Measurements from ENCODE around the gene LRRC14B. TPM values are rescaled to one million over a fixed set of nuclear protein-coding genes. Genes with fewer than 3 reads are reported as not detected.

The LRRC14B gene
- total RNA-seq, 3 donors from 2014 or later (not counting 1 experiment from before 2014, with no cell fraction given), result not detected

GRCh38 chr5:203246-203930 is 12.1 kb downstream of the LRRC14B start:
- H3K36me3 Mint-ChIP-seq, result peaks cover 8% of the 10 kb centered on the region
- Histone ChIP-seq H3K9me3 (ENCODE audit: control insufficient read depth, insufficient read depth, low read length) (no peaks in the 10 kb centered on the region), H3K36me3 (ENCODE audit: control insufficient read depth, insufficient read depth, low read length) (peaks cover 30% of the 10 kb centered on the region), H3K27ac (ENCODE audit: low read length) (no peak overlapping the region), H3K4me3 (ENCODE audit: low read length) (no peak overlapping the region), H3K4me1 (ENCODE audit: control insufficient read depth, insufficient read depth, low read length) (no peaks in the 10 kb centered on the region), H3K27me3 (ENCODE audit: control insufficient read depth, insufficient read depth, low read length) (no peaks in the 10 kb centered on the region)
- H3K4me1 Mint-ChIP-seq, result peaks cover 0 to 18% of the 10 kb centered on the region in 2 donors
- no peak overlapping the region for H3K27ac Mint-ChIP-seq
- ATAC-seq (no peak), DNase-seq (no peak)
- H3K27me3 Mint-ChIP-seq (ENCODE audit: low read depth in 2 of 2), result no peaks in the 10 kb centered on the region
- no peaks in the 10 kb centered on the region for H3K9me3 Mint-ChIP-seq
- 97% methylated on average over 26 of the region's 26 CpGs for WGBS (ENCODE audit: insufficient coverage)
- intact Hi-C loops (cut with micrococcal nuclease), result no loop called here
- TF ChIP-seq CTCF (IDR thresholded peaks at IDR 0.05), result no peak
- no peak overlapping the region for H3K4me3 Mint-ChIP-seq

GRCh38 chr5:204001-204400 is 12.7 kb downstream of the LRRC14B start:
- peaks cover 8% of the 10 kb centered on the region for H3K36me3 Mint-ChIP-seq

GRCh38 chr5:204462-204861 is 13.2 kb downstream of the LRRC14B start:
- no peak for DNase-seq
- Mint-ChIP-seq H3K27me3 (ENCODE audit: low read depth in 2 of 2) (no peaks in the 10 kb centered on the region), H3K27ac (no peak overlapping the region)

More at GRCh38 chr5:204001-204400, 12.7 kb downstream of the LRRC14B start:
- no peak overlapping the region for H3K27ac ChIP-seq (ENCODE audit: low read length)
- no peak for ATAC-seq
- Mint-ChIP-seq H3K4me3 (no peak overlapping the region), H3K4me1 (peaks cover 0 to 18% of the 10 kb centered on the region in 2 donors), H3K27ac (no peak overlapping the region), H3K9me3 (no peaks in the 10 kb centered on the region), H3K27me3 (ENCODE audit: low read depth in 2 of 2) (no peaks in the 10 kb centered on the region)
- no peak for DNase-seq
- no peak overlapping the region for H3K4me3 ChIP-seq (ENCODE audit: low read length)
- 94% methylated on average over 6 of the region's 6 CpGs for WGBS (ENCODE audit: insufficient coverage)
- no peaks in the 10 kb centered on the region for H3K4me1 ChIP-seq (ENCODE audit: control insufficient read depth, insufficient read depth, low read length)
- intact Hi-C loops (cut with micrococcal nuclease), result no loop called here
- H3K36me3 ChIP-seq (ENCODE audit: control insufficient read depth, insufficient read depth, low read length), result peaks cover 30% of the 10 kb centered on the region
- no peaks in the 10 kb centered on the region for H3K9me3 ChIP-seq (ENCODE audit: control insufficient read depth, insufficient read depth, low read length)
- TF ChIP-seq CTCF (IDR thresholded peaks at IDR 0.05), result no peak
- no peaks in the 10 kb centered on the region for H3K27me3 ChIP-seq (ENCODE audit: control insufficient read depth, insufficient read depth, low read length)

More at GRCh38 chr5:204462-204861, 13.2 kb downstream of the LRRC14B start:
- TF ChIP-seq CTCF (IDR thresholded peaks at IDR 0.05), result no peak
- intact Hi-C loops (cut with micrococcal nuclease), result no loop called here
- no peak overlapping the region for H3K4me3 ChIP-seq (ENCODE audit: low read length)
- H3K27me3 ChIP-seq (ENCODE audit: control insufficient read depth, insufficient read depth, low read length), result no peaks in the 10 kb centered on the region
- H3K4me1 Mint-ChIP-seq, result peaks cover under 1 to 19% of the 10 kb centered on the region in 2 donors
- H3K4me3 Mint-ChIP-seq, result no peak overlapping the region
- H3K9me3 ChIP-seq (ENCODE audit: control insufficient read depth, insufficient read depth, low read length), result no peaks in the 10 kb centered on the region
- no peak for ATAC-seq
- no peak overlapping the region for H3K27ac ChIP-seq (ENCODE audit: low read length)
- H3K36me3 ChIP-seq (ENCODE audit: control insufficient read depth, insufficient read depth, low read length), result peaks cover 30% of the 10 kb centered on the region
- H3K4me1 ChIP-seq (ENCODE audit: control insufficient read depth, insufficient read depth, low read length), result no peaks in the 10 kb centered on the region
- no peaks in the 10 kb centered on the region for H3K9me3 Mint-ChIP-seq
- peaks cover 8% of the 10 kb centered on the region for H3K36me3 Mint-ChIP-seq
